Glutamatergic neuron (in vitro differentiated cells): Measurements from ENCODE around the gene CYFIP2. TPM values are rescaled to one million over a fixed set of nuclear protein-coding genes. Genes with fewer than 3 reads are reported as not detected.

Experiments
- DNase-seq: peaks from one replicate; pipeline ENCODE4 v3.0.0; 2022
- H3K27ac Mint-ChIP-seq: one replicate; pipeline ENCODE4 v1.8.0; 2020; ENCODE audit warnings: mild to moderate bottlenecking, mixed read lengths, inconsistent platforms; ENCODE audit not compliant: unreplicated experiment
- H3K27me3 Mint-ChIP-seq: one replicate; pipeline ENCODE4 v1.8.0; 2020; ENCODE audit warnings: mild to moderate bottlenecking, moderate library complexity, mixed read lengths, inconsistent platforms; ENCODE audit not compliant: unreplicated experiment
- H3K36me3 Mint-ChIP-seq: one replicate; pipeline ENCODE4 v1.8.0; 2020; ENCODE audit warnings: mild to moderate bottlenecking, mixed read lengths, inconsistent platforms; ENCODE audit not compliant: unreplicated experiment
- H3K4me1 Mint-ChIP-seq: one replicate; pipeline ENCODE4 v1.8.0; 2020; ENCODE audit warnings: mild to moderate bottlenecking, low read depth, mixed read lengths, inconsistent platforms; ENCODE audit not compliant: unreplicated experiment
- H3K4me3 Mint-ChIP-seq: one replicate; pipeline ENCODE4 v1.8.0; 2020; ENCODE audit warnings: mild to moderate bottlenecking, mixed read lengths, inconsistent platforms; ENCODE audit not compliant: unreplicated experiment
- H3K9me3 Mint-ChIP-seq: one replicate; pipeline ENCODE4 v1.8.0; 2020; ENCODE audit warnings: mild to moderate bottlenecking, moderate library complexity, mixed read lengths, inconsistent platforms; ENCODE audit not compliant: unreplicated experiment
- total RNA-seq: library from RNA; stranded (reverse); fragmentation: NEBNext Ultra II Directional; extraction: Animal tissue kit (Norgen Biotek cat#: 25700); gene quantifications from one replicate; pipeline ENCODE4 v1.2.1, GENCODE V29; 2021; ENCODE audit not compliant: unreplicated experiment
- TF ChIP-seq, protein P1 (sequence below): fragments of 200-600 bp; sonication (generic); IDR thresholded peaks from one replicate; pipeline ENCODE4 v1.5.0; 2021; ENCODE audit not compliant: partially characterized antibody, unreplicated experiment

CYFIP2 gene
- total RNA-seq, 1 donor from 2014 or later, result 120 TPM

DNA sequence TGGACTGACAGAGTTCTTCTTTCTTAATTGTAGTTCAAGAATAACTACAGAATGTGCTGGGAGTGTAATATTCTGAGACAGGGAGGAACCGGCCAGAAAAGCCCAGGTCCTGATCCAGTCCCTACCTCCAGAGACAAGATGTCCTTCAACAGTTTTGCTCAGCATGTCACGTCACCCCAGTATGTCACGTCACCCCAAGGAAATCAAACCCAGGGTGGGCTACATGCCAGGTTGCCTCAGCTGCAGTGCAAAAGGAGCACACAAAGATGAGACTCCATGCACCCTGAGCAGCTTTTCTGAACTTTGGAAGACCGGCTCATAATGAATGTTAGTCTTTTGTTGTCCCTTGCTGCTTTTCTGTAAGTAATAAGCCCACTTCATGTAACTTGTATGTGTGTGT lies 168.2 kb downstream of the CYFIP2 start:
- no peak for DNase-seq
- H3K4me1 Mint-ChIP-seq, result no peaks in the 10 kb centered on the region
- TF ChIP-seq, protein P1, sequence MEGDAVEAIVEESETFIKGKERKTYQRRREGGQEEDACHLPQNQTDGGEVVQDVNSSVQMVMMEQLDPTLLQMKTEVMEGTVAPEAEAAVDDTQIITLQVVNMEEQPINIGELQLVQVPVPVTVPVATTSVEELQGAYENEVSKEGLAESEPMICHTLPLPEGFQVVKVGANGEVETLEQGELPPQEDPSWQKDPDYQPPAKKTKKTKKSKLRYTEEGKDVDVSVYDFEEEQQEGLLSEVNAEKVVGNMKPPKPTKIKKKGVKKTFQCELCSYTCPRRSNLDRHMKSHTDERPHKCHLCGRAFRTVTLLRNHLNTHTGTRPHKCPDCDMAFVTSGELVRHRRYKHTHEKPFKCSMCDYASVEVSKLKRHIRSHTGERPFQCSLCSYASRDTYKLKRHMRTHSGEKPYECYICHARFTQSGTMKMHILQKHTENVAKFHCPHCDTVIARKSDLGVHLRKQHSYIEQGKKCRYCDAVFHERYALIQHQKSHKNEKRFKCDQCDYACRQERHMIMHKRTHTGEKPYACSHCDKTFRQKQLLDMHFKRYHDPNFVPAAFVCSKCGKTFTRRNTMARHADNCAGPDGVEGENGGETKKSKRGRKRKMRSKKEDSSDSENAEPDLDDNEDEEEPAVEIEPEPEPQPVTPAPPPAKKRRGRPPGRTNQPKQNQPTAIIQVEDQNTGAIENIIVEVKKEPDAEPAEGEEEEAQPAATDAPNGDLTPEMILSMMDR, result no peak
- no peak overlapping the region for H3K4me3 Mint-ChIP-seq
- H3K36me3 Mint-ChIP-seq, result no peaks in the 10 kb centered on the region
- no peaks in the 10 kb centered on the region for H3K27me3 Mint-ChIP-seq
- no peaks in the 10 kb centered on the region for H3K9me3 Mint-ChIP-seq
- no peak overlapping the region for H3K27ac Mint-ChIP-seq

DNA sequence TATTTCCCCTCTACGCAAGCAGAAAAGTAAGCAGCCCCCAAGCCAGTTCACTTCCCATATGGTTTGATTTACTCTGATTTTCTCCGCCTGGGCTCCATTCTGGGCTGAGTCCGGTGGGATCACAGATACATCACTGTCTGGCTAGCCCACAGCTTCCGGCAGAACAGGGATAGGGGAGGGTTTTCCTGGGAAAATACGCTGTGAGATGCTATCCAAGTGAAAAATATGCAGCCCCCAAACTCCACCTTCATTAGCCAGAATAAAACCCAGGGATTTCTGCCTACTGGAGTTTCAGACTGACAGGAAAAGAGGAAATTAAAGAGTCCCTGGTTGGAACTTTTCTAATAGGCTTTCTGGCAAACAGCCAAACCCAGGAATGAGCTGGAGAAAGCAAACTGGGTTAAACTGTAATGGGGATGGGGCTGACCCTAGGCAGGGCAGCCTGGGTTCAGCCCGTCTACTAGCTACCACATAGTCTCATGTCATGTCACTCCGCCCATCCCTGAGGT lies 177.2 kb downstream of the CYFIP2 start:
- Mint-ChIP-seq H3K27me3 (no peaks in the 10 kb centered on the region), H3K4me1 (no peaks in the 10 kb centered on the region), H3K4me3 (no peak overlapping the region), H3K27ac (no peak overlapping the region), H3K36me3 (no peaks in the 10 kb centered on the region), H3K9me3 (no peaks in the 10 kb centered on the region)
- TF ChIP-seq, protein P1, result no peak
- DNase-seq, result no peak

DNA sequence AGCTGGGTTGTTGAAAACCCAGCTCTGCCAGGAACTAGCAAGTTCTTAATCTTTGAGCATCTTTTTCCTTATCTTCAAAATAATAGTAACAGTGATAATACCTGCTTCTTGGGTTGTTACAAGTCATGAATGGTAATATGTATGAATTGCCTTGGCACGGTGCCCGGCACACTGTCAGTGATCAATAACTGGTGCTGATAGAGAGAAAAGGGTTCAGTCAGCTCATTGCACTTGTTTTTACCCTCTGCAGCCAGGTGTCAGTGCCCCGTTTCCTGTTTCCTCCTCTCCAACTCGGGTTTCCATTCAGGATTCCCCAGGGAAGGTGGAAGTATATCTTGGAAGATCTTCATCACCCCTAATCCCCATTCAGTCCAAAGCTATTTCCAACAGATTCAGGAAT lies 178.3 kb downstream of the CYFIP2 start:
- TF ChIP-seq, protein P1, result no peak
- H3K4me3 Mint-ChIP-seq, result no peak overlapping the region
- no peak overlapping the region for H3K27ac Mint-ChIP-seq
- H3K4me1 Mint-ChIP-seq, result no peaks in the 10 kb centered on the region
- DNase-seq, result no peak
- H3K36me3 Mint-ChIP-seq, result no peaks in the 10 kb centered on the region
- no peaks in the 10 kb centered on the region for H3K27me3 Mint-ChIP-seq
- no peaks in the 10 kb centered on the region for H3K9me3 Mint-ChIP-seq

Other genes starting within 250 kb of the CYFIP2 start
- not detected for gene HAVCR1, start 207.0 kb upstream of the CYFIP2 start, total RNA-seq
- not detected for gene HAVCR2, start 157.1 kb upstream of the CYFIP2 start, total RNA-seq
- 13.2 TPM for gene MED7, start 123.3 kb upstream of the CYFIP2 start, total RNA-seq
- not detected for gene GARIN3, start 99.9 kb upstream of the CYFIP2 start, total RNA-seq
- gene ITK, start 85.3 kb upstream of the CYFIP2 start, total RNA-seq, result not detected
- gene NIPAL4, start 194.1 kb downstream of the CYFIP2 start, total RNA-seq, result not detected